ENCODE data around the gene NOS1.

GRCh38 chr12:117342247-117342646 is 19.2 kb downstream of the NOS1 start:
- no peak for TF ChIP-seq CREB5 (CRISPR knock-in tag; IDR thresholded peaks at IDR 0.05; ENCODE audit: low read depth)
- TF ChIP-seq ARNTL (CRISPR knock-in tag; IDR thresholded peaks at IDR 0.05; ENCODE audit: borderline replicate concordance, low read depth): no peak
- TF ChIP-seq ESRRG (CRISPR knock-in tag; IDR thresholded peaks at IDR 0.05): no peak
- no peak for TF ChIP-seq CSDC2 (CRISPR knock-in tag; IDR thresholded peaks at IDR 0.05)
- TF ChIP-seq ZNF8 (CRISPR knock-in tag; IDR thresholded peaks at IDR 0.05): no peak
- no peak for TF ChIP-seq ZC3H10 (CRISPR knock-in tag; IDR thresholded peaks at IDR 0.05)
- TF ChIP-seq ZFP3 (CRISPR knock-in tag; IDR thresholded peaks at IDR 0.05): no peak
- no peak for TF ChIP-seq TCF4 (CRISPR knock-in tag; IDR thresholded peaks at IDR 0.05; ENCODE audit: borderline replicate concordance)
- TF ChIP-seq ZFP30 (CRISPR knock-in tag; IDR thresholded peaks at IDR 0.05): no peak

Data from SK-N-SH treated with all-trans-retinoic acid at 6 μM for 48 hours (cell line).